Muscle layer of colon (tissue), 2 donors: ENCODE results near the gene PCDHB15.

Experiments used
- H3K27ac ChIP-seq: one replicate; pipeline ENCODE4 v1.7.0; 2013; ENCODE audit warnings: low read depth, mild to moderate bottlenecking, low read length, moderate library complexity
- H3K27me3 ChIP-seq, 2 donors: one replicate each; pipeline ENCODE4 v1.7.0; 2013; ENCODE audit warnings: low read length in 2 of 2, mild to moderate bottlenecking in 2 of 2; ENCODE audit not compliant: insufficient read depth in 2 of 2, control insufficient read depth in 1 of 2
- H3K36me3 ChIP-seq: one replicate; pipeline ENCODE4 v1.7.0; 2013; ENCODE audit warnings: mild to moderate bottlenecking, low read length; ENCODE audit not compliant: insufficient read depth
- H3K4me1 ChIP-seq: one replicate; pipeline ENCODE4 v1.7.0; 2013; ENCODE audit warnings: mild to moderate bottlenecking, low read length; ENCODE audit not compliant: insufficient read depth
- H3K4me3 ChIP-seq, 2 donors: one replicate each; pipeline ENCODE4 v1.7.0; 2013; ENCODE audit warnings: low read length in 2 of 2, low read depth in 1 of 2, mild to moderate bottlenecking in 1 of 2, moderate library complexity in 1 of 2
- H3K9ac ChIP-seq: one replicate; pipeline ENCODE4 v1.7.0; 2013; ENCODE audit warnings: low read length
- H3K9me3 ChIP-seq: one replicate; pipeline ENCODE4 v1.7.0; 2013; ENCODE audit warnings: mild to moderate bottlenecking, low read length
- donor health status: abdominal sarcoma.
- donor health status: Adenocarcinoma of cecum.

The PCDHB15 gene

GRCh38 chr5:141258464-141258863, 13.3 kb downstream of the PCDHB15 start:
- peaks cover 63% of the 10 kb centered on the region for H3K9me3 ChIP-seq
- no peaks in the 10 kb centered on the region for H3K27me3 ChIP-seq
- H3K27ac ChIP-seq, result no peak overlapping the region
- no peak overlapping the region for H3K9ac ChIP-seq
- H3K4me1 ChIP-seq, result no peaks in the 10 kb centered on the region
- H3K36me3 ChIP-seq, result no peaks in the 10 kb centered on the region
- H3K4me3 ChIP-seq, result no peak overlapping the region

GRCh38 chr5:141258948-141259347, 13.8 kb downstream of the PCDHB15 start:
- Histone ChIP-seq H3K4me3 (no peak overlapping the region), H3K36me3 (no peaks in the 10 kb centered on the region), H3K27ac (no peak overlapping the region), H3K9me3 (peaks cover 63% of the 10 kb centered on the region), H3K9ac (no peak overlapping the region), H3K27me3 (no peaks in the 10 kb centered on the region), H3K4me1 (no peaks in the 10 kb centered on the region)

GRCh38 chr5:141260458-141261237, 15.5 kb downstream of the PCDHB15 start:
- no peak overlapping the region for H3K27ac ChIP-seq
- no peaks in the 10 kb centered on the region for H3K36me3 ChIP-seq
- no peak overlapping the region for H3K4me3 ChIP-seq
- no peak overlapping the region for H3K9ac ChIP-seq
- no peaks in the 10 kb centered on the region for H3K4me1 ChIP-seq
- no peaks in the 10 kb centered on the region for H3K27me3 ChIP-seq
- peaks cover 68% of the 10 kb centered on the region for H3K9me3 ChIP-seq

GRCh38 chr5:141261238-141261546, 16.0 kb downstream of the PCDHB15 start:
- Histone ChIP-seq H3K4me3 (no peak overlapping the region), H3K9me3 (peaks cover 67% of the 10 kb centered on the region)

GRCh38 chr5:141269195-141269594, 24.0 kb downstream of the PCDHB15 start:
- Histone ChIP-seq H3K4me1 (no peaks in the 10 kb centered on the region), H3K27me3 (no peaks in the 10 kb centered on the region), H3K9ac (no peak overlapping the region), H3K4me3 (no peak overlapping the region), H3K9me3 (peaks cover 60% of the 10 kb centered on the region), H3K36me3 (no peaks in the 10 kb centered on the region), H3K27ac (no peak overlapping the region)

More at GRCh38 chr5:141261238-141261546, 16.0 kb downstream of the PCDHB15 start:
- H3K27ac ChIP-seq, result no peak overlapping the region
- no peaks in the 10 kb centered on the region for H3K4me1 ChIP-seq
- H3K27me3 ChIP-seq, result no peaks in the 10 kb centered on the region
- no peaks in the 10 kb centered on the region for H3K36me3 ChIP-seq
- no peak overlapping the region for H3K9ac ChIP-seq

GRCh38 chr5:141272906-141273305, 27.7 kb downstream of the PCDHB15 start:
- H3K9me3 ChIP-seq, result peaks cover 39% of the 10 kb centered on the region

GRCh38 chr5:141298376-141298775, 53.2 kb downstream of the PCDHB15 start:
- Histone ChIP-seq H3K4me1 (no peaks in the 10 kb centered on the region), H3K9ac (no peak overlapping the region), H3K27me3 (no peaks in the 10 kb centered on the region), H3K36me3 (no peaks in the 10 kb centered on the region), H3K4me3 (no peak overlapping the region), H3K9me3 (peaks cover 27% of the 10 kb centered on the region), H3K27ac (no peak overlapping the region)

More at GRCh38 chr5:141272906-141273305, 27.7 kb downstream of the PCDHB15 start:
- Histone ChIP-seq H3K27ac (no peak overlapping the region), H3K27me3 (no peaks in the 10 kb centered on the region), H3K4me3 (peak overlapping the region in 1 of 2 donors; percentile 33), H3K9ac (no peak overlapping the region), H3K4me1 (no peaks in the 10 kb centered on the region), H3K36me3 (no peaks in the 10 kb centered on the region)
